ENCODE results near the gene TMEM131L. TPM values are rescaled to one million over a fixed set of nuclear protein-coding genes. Genes with fewer than 3 reads are reported as not detected.

The TMEM131L gene
- total RNA-seq, 1 experiment from 2014 or later, result 19.7 TPM

GRCh38 chr4:153520227-153520626 is 54.1 kb downstream of the TMEM131L start:
- no peak overlapping the region for H3K4me2 ChIP-seq (ENCODE audit: low read length)
- no peak overlapping the region for H3K4me3 ChIP-seq (replicated peaks in 1 of 2; ENCODE audit: low read depth in 1 of 2, low read length in 2 of 2)
- H3K36me3 ChIP-seq (ENCODE audit: control insufficient read depth in 1 of 2, insufficient read depth in 2 of 2, low read length in 2 of 2), result no peaks in the 10 kb centered on the region
- DNase-seq (ENCODE audit: low read depth, low spot score) (no peak), ATAC-seq (no peak)
- ChIA-PET POLR2A (no interaction called here), CTCF (no interaction called here), RAD21 (ENCODE audit: low non-redundant PET in 1 of 2, low total read pairs in 2 of 2, uncharacterized antibody in 2 of 2, unreplicated experiment in 2 of 2) (no interaction called here)
- H3K9ac ChIP-seq (ENCODE audit: low read length), result no peak overlapping the region
- H2AFZ ChIP-seq (ENCODE audit: low read depth, low read length, poor library complexity, severe bottlenecking), result no peak overlapping the region
- intact Hi-C loops (cut with micrococcal nuclease), result no loop called here
- BruUV-seq (replicated peaks), result no TSS peak
- no peaks in the 10 kb centered on the region for H3K9me3 ChIP-seq (ENCODE audit: control insufficient read depth in 1 of 2, insufficient read depth in 1 of 2, low read depth in 1 of 2, low read length in 2 of 2)
- H4K20me1 ChIP-seq (ENCODE audit: insufficient read depth), result no peaks in the 10 kb centered on the region
- H3K4me1 ChIP-seq (ENCODE audit: control insufficient read depth in 1 of 2, insufficient read depth in 2 of 2, low read length in 2 of 2), result peaks cover 6 to 11% of the 10 kb centered on the region in 2 experiments
- H3K79me2 ChIP-seq (ENCODE audit: insufficient read depth, low read length), result peaks cover 14% of the 10 kb centered on the region; the same call in 1 of the 2 replicates
- H3K9me2 ChIP-seq (ENCODE audit: insufficient read depth), result no peaks in the 10 kb centered on the region
- no peaks in the 10 kb centered on the region for H3K27me3 ChIP-seq (ENCODE audit: insufficient read depth, low read length)
- no peak overlapping the region for H3K27ac ChIP-seq (ENCODE audit: low read depth, low read length)
- TF ChIP-seq ELF1 (IDR thresholded peaks at IDR 0.05; ENCODE audit: borderline replicate concordance, low read depth) (no peak), TCF7L2 (IDR thresholded peaks at IDR 0.05; ENCODE audit: borderline replicate concordance, extremely low read depth, insufficient read depth, insufficient read length) (no peak), POLR2A (IDR thresholded peaks at IDR 0.05; ENCODE audit: borderline replicate concordance, extremely low read depth, insufficient read depth, insufficient read length) (no peak), JUND (IDR thresholded peaks at IDR 0.05) (no peak), SIN3A (IDR thresholded peaks at IDR 0.05; ENCODE audit: low read depth) (no peak), POLR2AphosphoS5 (IDR thresholded peaks at IDR 0.05; ENCODE audit: low read depth, low read length) (no peak), FOSL1 (IDR thresholded peaks at IDR 0.05; ENCODE audit: low read depth) (no peak), CBX3 (IDR thresholded peaks at IDR 0.05; ENCODE audit: low read depth) (no peak), YY1 (IDR thresholded peaks at IDR 0.05; ENCODE audit: extremely low read depth, insufficient replicate concordance, low read depth, low read length) (no peak), ZBTB33 (IDR thresholded peaks at IDR 0.05; ENCODE audit: extremely low read depth, insufficient replicate concordance, low read length) (no peak), EGR1 (IDR thresholded peaks at IDR 0.05; ENCODE audit: low read depth) (no peak)
- TF ChIP-seq, protein P1, sequence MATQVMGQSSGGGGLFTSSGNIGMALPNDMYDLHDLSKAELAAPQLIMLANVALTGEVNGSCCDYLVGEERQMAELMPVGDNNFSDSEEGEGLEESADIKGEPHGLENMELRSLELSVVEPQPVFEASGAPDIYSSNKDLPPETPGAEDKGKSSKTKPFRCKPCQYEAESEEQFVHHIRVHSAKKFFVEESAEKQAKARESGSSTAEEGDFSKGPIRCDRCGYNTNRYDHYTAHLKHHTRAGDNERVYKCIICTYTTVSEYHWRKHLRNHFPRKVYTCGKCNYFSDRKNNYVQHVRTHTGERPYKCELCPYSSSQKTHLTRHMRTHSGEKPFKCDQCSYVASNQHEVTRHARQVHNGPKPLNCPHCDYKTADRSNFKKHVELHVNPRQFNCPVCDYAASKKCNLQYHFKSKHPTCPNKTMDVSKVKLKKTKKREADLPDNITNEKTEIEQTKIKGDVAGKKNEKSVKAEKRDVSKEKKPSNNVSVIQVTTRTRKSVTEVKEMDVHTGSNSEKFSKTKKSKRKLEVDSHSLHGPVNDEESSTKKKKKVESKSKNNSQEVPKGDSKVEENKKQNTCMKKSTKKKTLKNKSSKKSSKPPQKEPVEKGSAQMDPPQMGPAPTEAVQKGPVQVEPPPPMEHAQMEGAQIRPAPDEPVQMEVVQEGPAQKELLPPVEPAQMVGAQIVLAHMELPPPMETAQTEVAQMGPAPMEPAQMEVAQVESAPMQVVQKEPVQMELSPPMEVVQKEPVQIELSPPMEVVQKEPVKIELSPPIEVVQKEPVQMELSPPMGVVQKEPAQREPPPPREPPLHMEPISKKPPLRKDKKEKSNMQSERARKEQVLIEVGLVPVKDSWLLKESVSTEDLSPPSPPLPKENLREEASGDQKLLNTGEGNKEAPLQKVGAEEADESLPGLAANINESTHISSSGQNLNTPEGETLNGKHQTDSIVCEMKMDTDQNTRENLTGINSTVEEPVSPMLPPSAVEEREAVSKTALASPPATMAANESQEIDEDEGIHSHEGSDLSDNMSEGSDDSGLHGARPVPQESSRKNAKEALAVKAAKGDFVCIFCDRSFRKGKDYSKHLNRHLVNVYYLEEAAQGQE (IDR thresholded peaks at IDR 0.05; ENCODE audit: low read depth), result no peak
